PC-3 (cell line): Measurements from ENCODE around the gene AFF3. TPM values are rescaled to one million over a fixed set of nuclear protein-coding genes. Genes with fewer than 3 reads are reported as not detected.

ENCODE experiments used
- ATAC-seq: fragments of 200-7000 bp; cut with Tn5 transposase; 2 replicates; pipeline ENCODE4 v1.9.1; 2020; ENCODE audit warnings: mild to moderate bottlenecking, moderate library complexity
- BruUV-seq: library from RNA; stranded (reverse); fragments of 400-500 nt; replicated peaks from 2 replicates; lab custom pipeline; 2021; lab: Mats Ljungman, UMichigan
- CTCF ChIA-PET: fragments of 300-600 bp; sonication (Branson Sonifier 250); formaldehyde crosslinking; loops from one replicate; lab custom pipeline; 2022; ENCODE audit warnings: antibody characterized with exemption; lab: Charles Lee
- POLR2A ChIA-PET: fragments of 300-600 bp; sonication (Branson Sonifier 250); formaldehyde crosslinking; loops from one replicate; lab custom pipeline; 2022; ENCODE audit warnings: antibody characterized with exemption; ENCODE audit not compliant: unreplicated experiment; lab: Charles Lee
- DNase-seq: peaks from one replicate; pipeline ENCODE4 v3.0.0-alpha.2; 2015
- H2AFZ ChIP-seq: fragments of 300-600 bp; sonication (generic); 2 replicates; pipeline ENCODE4 v1.6.0; 2016; ENCODE audit warnings: antibody characterized with exemption, low read length
- H3F3A ChIP-seq: fragments of 300-600 bp; sonication (generic); one replicate; pipeline ENCODE4 v1.6.0; 2017; ENCODE audit warnings: antibody characterized with exemption, low read length, control low read depth, mild to moderate bottlenecking; ENCODE audit not compliant: unreplicated experiment
- H3K27ac ChIP-seq: fragments of 300-600 bp; sonication (generic); 2 replicates; pipeline ENCODE4 v1.5.1; 2016; ENCODE audit warnings: mild to moderate bottlenecking, low read length
- H3K27me3 ChIP-seq: fragments of 300-600 bp; sonication (generic); 2 replicates; pipeline ENCODE4 v1.6.1; 2016; ENCODE audit warnings: low read length, mixed read lengths
- H3K36me3 ChIP-seq: fragments of 300-600 bp; sonication (generic); 2 replicates; pipeline ENCODE4 v1.6.1; 2016; ENCODE audit warnings: low read depth, mixed run types, low read length, mixed read lengths
- H3K4me1 ChIP-seq: fragments of 300-600 bp; sonication (generic); 2 replicates; pipeline ENCODE4 v1.5.1; 2016; ENCODE audit warnings: low read length; ENCODE audit not compliant: insufficient read depth
- H3K4me2 ChIP-seq: fragments of 300-600 bp; sonication (generic); 2 replicates; pipeline ENCODE4 v1.6.0; 2016; ENCODE audit warnings: low read length
- H3K4me3 ChIP-seq: fragments of 300-600 bp; sonication (generic); 2 replicates; pipeline ENCODE4 v1.5.1; 2016; ENCODE audit warnings: mild to moderate bottlenecking, low read length, mixed read lengths
- H3K79me2 ChIP-seq: fragments of 300-600 bp; sonication (generic); 2 replicates; pipeline ENCODE4 v1.6.1; 2017; ENCODE audit warnings: low read length, mixed read lengths
- H3K9ac ChIP-seq: fragments of 300-600 bp; sonication (generic); 2 replicates; pipeline ENCODE4 v1.6.0; 2016; ENCODE audit warnings: mild to moderate bottlenecking, low read length
- H3K9me2 ChIP-seq: fragments of 300-600 bp; sonication (generic); replicated peaks from 2 replicates; pipeline ENCODE4 v1.6.1; 2016; ENCODE audit warnings: mixed run types, low read length, mixed read lengths
- H3K9me3 ChIP-seq: fragments of 300-600 bp; sonication (generic); 2 replicates; pipeline ENCODE4 v1.6.1; 2016; ENCODE audit warnings: low read length, mixed read lengths
- H4K20me1 ChIP-seq: fragments of 300-600 bp; sonication (generic); 2 replicates; pipeline ENCODE4 v1.6.1; 2016; ENCODE audit warnings: low read length, mixed read lengths
- CTCF ChIP-seq: fragments of 300-600 bp; sonication (generic); conservative IDR thresholded peaks from 2 replicates; pipeline ENCODE4 v1.5.1; 2017; ENCODE audit warnings: antibody characterized with exemption, low read depth, mild to moderate bottlenecking, low read length
- EZH2 ChIP-seq: fragments of 300-600 bp; sonication (generic); IDR thresholded peaks from one replicate; pipeline ENCODE4 v1.6.1; 2017; ENCODE audit warnings: antibody characterized with exemption, mild to moderate bottlenecking, low read length; ENCODE audit not compliant: unreplicated experiment
- EZH2phosphoT487 ChIP-seq: fragments of 300-600 bp; sonication (generic); IDR thresholded peaks from 2 replicates; pipeline ENCODE4 v1.6.1; 2018; ENCODE audit warnings: mild to moderate bottlenecking, antibody characterized with exemption, low read length, borderline replicate concordance
- intact Hi-C: fragments of 100-400 bp; cut with micrococcal nuclease; formaldehyde crosslinking; loops from 2 replicates; pipeline ENCODE4 v1.9.0; 2023
- total RNA-seq: library from RNA; depleted of rRNA; stranded (reverse); fragments of >200 nt; gene quantifications from 2 replicates; pipeline ENCODE4 v1.2.3, GENCODE V29; 2014

Gene AFF3
- total RNA-seq, 1 experiment from 2014 or later: 0.04 TPM

GRCh38 chr2:99842451-99842850 lies 299.9 kb downstream of the AFF3 start:
- BruUV-seq: no TSS peak
- H3K9me3 ChIP-seq: no peaks in the 10 kb centered on the region
- POLR2A ChIA-PET: no interaction called here
- no peak overlapping the region for H2AFZ ChIP-seq
- no peaks in the 10 kb centered on the region for H3F3A ChIP-seq
- H3K36me3 ChIP-seq: no peaks in the 10 kb centered on the region
- CTCF ChIA-PET: no interaction called here
- TF ChIP-seq CTCF (no peak), EZH2 (no peak), EZH2phosphoT487 (no peak)
- ATAC-seq (no peak), DNase-seq (no peak)
- H3K27ac ChIP-seq: no peak overlapping the region
- no peak overlapping the region for H3K4me2 ChIP-seq
- no peaks in the 10 kb centered on the region for H3K9me2 ChIP-seq
- H3K27me3 ChIP-seq: no peaks in the 10 kb centered on the region
- H4K20me1 ChIP-seq: no peaks in the 10 kb centered on the region
- no peak overlapping the region for H3K9ac ChIP-seq
- H3K4me3 ChIP-seq: no peak overlapping the region
- intact Hi-C loops: no loop called here
- no peaks in the 10 kb centered on the region for H3K79me2 ChIP-seq
- 0 out of 2 replicates have a peak, but pooled peaks cover 8% of the 10 kb centered on the region for H3K4me1 ChIP-seq

- Histone ChIP-seq H3F3A (no peaks in the 10 kb centered on the region), H3K27ac (no peak overlapping the region), H3K4me2 (0 out of 2 replicates have a peak overlapping the region, but pooled peaks have one; percentile 9), H4K20me1 (no peaks in the 10 kb centered on the region), H3K36me3 (no peaks in the 10 kb centered on the region), H3K4me3 (no peak overlapping the region), H3K79me2 (no peaks in the 10 kb centered on the region), H3K27me3 (no peaks in the 10 kb centered on the region), H3K4me1 (0 out of 2 replicates have a peak, but pooled peaks cover 8% of the 10 kb centered on the region), H3K9ac (no peak overlapping the region), H2AFZ (no peak overlapping the region), H3K9me3 (no peaks in the 10 kb centered on the region), H3K9me2 (no peaks in the 10 kb centered on the region)
- intact Hi-C loops: no loop called here
- peak; percentile 49 for DNase-seq
- BruUV-seq: no TSS peak
- ChIA-PET POLR2A (no interaction called here), CTCF (no interaction called here)
- TF ChIP-seq EZH2phosphoT487: no peak
- TF ChIP-seq CTCF: no peak
- no peak for TF ChIP-seq EZH2
- ATAC-seq: no peak; the same call in 1 of the 2 replicates
Observed at GRCh38 chr2:99841749-99842148, 300.6 kb downstream of the AFF3 start.

GRCh38 chr2:99840831-99841230 lies 301.6 kb downstream of the AFF3 start:
- Histone ChIP-seq H3K9me2 (no peaks in the 10 kb centered on the region), H2AFZ (no peak overlapping the region), H3K4me1 (0 out of 2 replicates have a peak, but pooled peaks cover 8% of the 10 kb centered on the region), H3K36me3 (no peaks in the 10 kb centered on the region), H3K4me3 (no peak overlapping the region), H3K27ac (no peak overlapping the region), H4K20me1 (no peaks in the 10 kb centered on the region), H3K79me2 (no peaks in the 10 kb centered on the region), H3K4me2 (no peak overlapping the region), H3K9ac (no peak overlapping the region), H3K9me3 (no peaks in the 10 kb centered on the region), H3F3A (no peaks in the 10 kb centered on the region), H3K27me3 (no peaks in the 10 kb centered on the region)
- ChIA-PET CTCF (no interaction called here), POLR2A (no interaction called here)
- intact Hi-C loops: no loop called here
- TF ChIP-seq EZH2 (no peak), EZH2phosphoT487 (no peak), CTCF (no peak; the same call in 1 of the 2 replicates)
- DNase-seq (no peak), ATAC-seq (no peak)
- BruUV-seq: no TSS peak
